CD4-positive, alpha-beta T cell treated with Interleukin-15 for 1 hour (primary cell): ENCODE results near the gene E2F1.

Experiments used
- DNase-seq: peaks from one replicate; pipeline ENCODE4 v3.0.0-alpha.2; 2020

E2F1 gene

GRCh38 chr20:33670715-33671499 is 15.3 kb downstream of the E2F1 start:
- no peak for DNase-seq

- DNase-seq: no peak
These were observed 16.1 kb downstream of the E2F1 start for GRCh38 chr20:33669873-33670640.

GRCh38 chr20:33669224-33669623 is 17.0 kb downstream of the E2F1 start:
- no peak for DNase-seq

GRCh38 chr20:33668466-33669155 is 17.6 kb downstream of the E2F1 start:
- no peak for DNase-seq

- peak; percentile 81 for DNase-seq
These were observed 18.3 kb downstream of the E2F1 start for GRCh38 chr20:33667676-33668465.

GRCh38 chr20:33667245-33667675 is 18.9 kb downstream of the E2F1 start:
- DNase-seq: peak; percentile 43

- DNase-seq: peak; percentile 92
These were observed 19.6 kb downstream of the E2F1 start, which contains the start of gene ACTL10 for GRCh38 chr20:33666293-33667244. ACTL10 (plus strand) TSS chr20:33666943; CDS start chr20:33667498, 555 bp downstream.

- no peak for DNase-seq
These were observed 21.4 kb downstream of the E2F1 start for GRCh38 chr20:33664762-33665144.

- DNase-seq: no peak
These were observed 22.0 kb downstream of the E2F1 start for GRCh38 chr20:33664085-33664761.

- peak; percentile 85 for DNase-seq
These were observed 22.8 kb downstream of the E2F1 start for GRCh38 chr20:33663161-33664084.

GRCh38 chr20:33662172-33662571 is 24.0 kb downstream of the E2F1 start, which contains the start of gene C20orf144:
C20orf144 (plus strand) TSS chr20:33662327; CDS start chr20:33662346, 19 bp downstream.
- no peak for DNase-seq

GRCh38 chr20:33660685-33661058 is 25.5 kb downstream of the E2F1 start:
- no peak for DNase-seq

- DNase-seq: no peak
These were observed 26.0 kb downstream of the E2F1 start for GRCh38 chr20:33660035-33660684.

GRCh38 chr20:33659341-33660034 is 26.7 kb downstream of the E2F1 start:
- DNase-seq: no peak

- no peak for DNase-seq
These were observed 27.3 kb downstream of the E2F1 start for GRCh38 chr20:33658929-33659328.

- DNase-seq: no peak
These were observed 27.7 kb downstream of the E2F1 start for GRCh38 chr20:33658510-33658909.

GRCh38 chr20:33657704-33658095 is 28.5 kb downstream of the E2F1 start:
- DNase-seq: no peak
